Lung (tissue), 12 donors: Measurements from ENCODE around the gene SDK1. TPM values are rescaled to one million over a fixed set of nuclear protein-coding genes. Genes with fewer than 3 reads are reported as not detected.

ENCODE experiments used
- ATAC-seq: fragments of 200-7000 bp; cut with Tn5 transposase; one replicate; pipeline ENCODE4 v1.9.1; 2020; ENCODE audit warnings: moderate number of reproducible peaks; ENCODE audit not compliant: insufficient read depth, low FRiP score
- DNase-seq, 3 donors: peaks; one replicate each; pipeline ENCODE4 v3.0.0-alpha.2; 2013 to 2017
- H3K27ac ChIP-seq, 2 donors: one replicate each; pipeline ENCODE4 v1.5.1; 2013; ENCODE audit warnings: mild to moderate bottlenecking in 2 of 2, moderate library complexity in 2 of 2, control low read depth in 1 of 2, inconsistent platforms in 1 of 2, low read depth in 1 of 2, low read length in 1 of 2
- H3K27me3 ChIP-seq, 3 donors: one replicate each; pipeline ENCODE4 v1.5.1; 2013; ENCODE audit warnings: low read length in 2 of 3; ENCODE audit not compliant: control insufficient read depth in 3 of 3, insufficient read depth in 3 of 3
- H3K36me3 ChIP-seq, 4 donors: one replicate each; pipeline ENCODE4 v1.5.1; 2013; ENCODE audit warnings: low read length in 4 of 4, mild to moderate bottlenecking in 1 of 4, moderate library complexity in 1 of 4; ENCODE audit not compliant: control insufficient read depth in 4 of 4, insufficient read depth in 4 of 4
- H3K4me1 ChIP-seq, 5 donors: one replicate each; pipeline ENCODE4 v1.5.1; 2013; ENCODE audit warnings: low read length in 5 of 5, mild to moderate bottlenecking in 2 of 5, moderate library complexity in 1 of 5; ENCODE audit not compliant: control insufficient read depth in 5 of 5, insufficient read depth in 5 of 5
- H3K4me3 ChIP-seq: one replicate; pipeline ENCODE4 v1.5.1; 2013; ENCODE audit warnings: mild to moderate bottlenecking, control low read depth, moderate library complexity
- H3K9ac ChIP-seq, 2 donors: one replicate each; pipeline ENCODE4 v1.5.1; 2013; ENCODE audit warnings: low read length in 2 of 2, control low read depth in 1 of 2; ENCODE audit not compliant: insufficient read depth in 1 of 2
- H3K9me3 ChIP-seq, 4 donors: one replicate each; pipeline ENCODE4 v1.5.1; 2013; ENCODE audit warnings: low read length in 3 of 4, mild to moderate bottlenecking in 1 of 4, moderate library complexity in 1 of 4; ENCODE audit not compliant: control insufficient read depth in 4 of 4, insufficient read depth in 3 of 4
- CTCF ChIP-seq: IDR thresholded peaks from 2 replicates; pipeline ENCODE4 v1.5.1; 2012; ENCODE audit warnings: mild to moderate bottlenecking; ENCODE audit errors: control extremely low read depth, extremely low read depth
- WGBS, 2 donors: extraction: QIAGEN DNeasy Blood & Tissue Kit; methylation state at CpG; one replicate each; pipeline ENCODE4 v1.1.7; 2013; 5-methylcytosine and 5-hydroxymethylcytosine counted together
- polyA plus RNA-seq, 2 donors: library from polyadenylated mRNA; stranded (reverse); fragments of 200-250 nt; gene quantifications; one replicate each; pipeline ENCODE4 v1.2.1, GENCODE V29; 2013
- total RNA-seq, 2 donors: library from RNA; depleted of rRNA in 1 of 2; stranded (reverse); fragments of >200 nt in 1 of 2; gene quantifications; one replicate each; pipeline ENCODE4 v1.2.1, GENCODE V29; 2014 to 2021
- donor health status: control.
- donor health status: control.
- donor health status: Bipolar disorder and iron deficiency.
- donor health status: healthy.
- donor health status: DM: yes; HTN: yes; CAD: no.

The SDK1 gene
- total and polyA plus RNA-seq, 4 donors: 3.7 to 30.1 (median 12.7) TPM

- Histone ChIP-seq H3K36me3 (peaks cover 0 to 12% (median 4%) of the 10 kb centered on the region in 4 donors), H3K9ac (no peak overlapping the region), H3K27me3 (no peaks in the 10 kb centered on the region), H3K4me1 (peaks cover 0 to 4% (median 0%) of the 10 kb centered on the region in 5 donors), H3K9me3 (peaks cover 0 to 3% (median 0%) of the 10 kb centered on the region in 4 donors), H3K27ac (no peak overlapping the region), H3K4me3 (no peak overlapping the region)
- ATAC-seq (no peak), DNase-seq (no peak)
- WGBS, 2 donors: 72 to 79% methylated on average over 8 of the region's 8 CpGs
- TF ChIP-seq CTCF: no peak
Observed at GRCh38 chr7:4164556-4164955, 863.5 kb downstream of the SDK1 start.

- no peak overlapping the region for H3K9ac ChIP-seq
- no peak for TF ChIP-seq CTCF
- H3K4me1 ChIP-seq: peaks cover 0 to 4% (median 0%) of the 10 kb centered on the region in 5 donors
- DNase-seq (no peak), ATAC-seq (no peak)
- no peaks in the 10 kb centered on the region for H3K9me3 ChIP-seq
- 88 to 94% methylated on average over 14 of the region's 14 CpGs for WGBS, 2 donors
- H3K36me3 ChIP-seq: peaks cover 0 to 9% (median 3%) of the 10 kb centered on the region in 4 donors
- no peak overlapping the region for H3K4me3 ChIP-seq
- H3K27me3 ChIP-seq: no peaks in the 10 kb centered on the region
- H3K27ac ChIP-seq: no peak overlapping the region
Observed at GRCh38 chr7:4166340-4166739, 865.3 kb downstream of the SDK1 start.

- no peak overlapping the region for H3K9ac ChIP-seq
- H3K4me3 ChIP-seq: no peak overlapping the region
- no peaks in the 10 kb centered on the region for H3K27me3 ChIP-seq
- H3K9me3 ChIP-seq: no peaks in the 10 kb centered on the region
- no peak for DNase-seq
- H3K27ac ChIP-seq: no peak overlapping the region
- 82 to 92% methylated on average over 8 of the region's 8 CpGs for WGBS, 2 donors
- no peak for TF ChIP-seq CTCF
- peaks cover 0 to 6% (median 3%) of the 10 kb centered on the region in 4 donors for H3K36me3 ChIP-seq
- no peak for ATAC-seq
- H3K4me1 ChIP-seq: peaks cover 0 to 4% (median 0%) of the 10 kb centered on the region in 5 donors
Observed at GRCh38 chr7:4166807-4167206, 865.8 kb downstream of the SDK1 start.

GRCh38 chr7:4167385-4167910 is 866.4 kb downstream of the SDK1 start:
- ATAC-seq (no peak), DNase-seq (no peak)
- no peak overlapping the region for H3K27ac ChIP-seq
- TF ChIP-seq CTCF: no peak
- no peak overlapping the region for H3K9ac ChIP-seq
- H3K27me3 ChIP-seq: no peaks in the 10 kb centered on the region
- peaks cover 0 to 6% (median 2%) of the 10 kb centered on the region in 4 donors for H3K36me3 ChIP-seq
- no peak overlapping the region for H3K4me3 ChIP-seq
- peaks cover 0 to 4% (median 0%) of the 10 kb centered on the region in 5 donors for H3K4me1 ChIP-seq
- no peaks in the 10 kb centered on the region for H3K9me3 ChIP-seq
- WGBS, 2 donors: 89 to 91% methylated on average over 10 of the region's 10 CpGs
